ENCODE data around the gene PSMG1. TPM values are rescaled to one million over a fixed set of nuclear protein-coding genes. Genes with fewer than 3 reads are reported as not detected.

PSMG1 gene
- total and polyA plus RNA-seq, 2 donors (not counting 3 experiments of a cell fraction or from before 2014, with no cell fraction given) = 43.2 to 75.9 TPM

DNA sequence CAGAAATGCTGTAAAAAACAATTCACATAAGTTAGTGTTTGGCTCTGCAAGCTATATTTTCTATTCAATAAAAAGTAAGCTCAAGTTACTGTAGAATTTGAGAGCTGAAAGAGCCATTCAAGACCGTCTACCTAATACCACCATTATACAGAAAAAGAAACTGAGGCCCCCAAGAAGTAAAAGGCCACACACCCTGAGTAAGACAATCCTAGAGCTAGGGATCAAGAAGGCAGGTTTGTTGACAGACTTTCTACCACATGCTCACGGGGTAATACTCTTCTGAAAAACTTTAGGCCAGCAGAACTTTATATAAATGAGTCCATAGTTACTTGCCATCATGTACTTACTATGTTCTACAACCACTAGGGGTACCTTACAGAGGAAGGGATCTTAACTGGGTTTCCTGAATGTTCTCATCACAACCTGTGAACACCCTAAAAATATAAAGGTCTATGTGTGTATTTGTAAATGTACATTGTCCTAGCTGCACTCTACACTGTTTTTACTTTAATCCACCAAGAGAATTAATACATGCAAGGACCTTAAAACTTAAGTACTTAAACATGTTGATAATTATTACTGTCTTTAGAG lies 2.7 kb downstream of the PSMG1 start:
- TF ChIP-seq, protein P1, sequence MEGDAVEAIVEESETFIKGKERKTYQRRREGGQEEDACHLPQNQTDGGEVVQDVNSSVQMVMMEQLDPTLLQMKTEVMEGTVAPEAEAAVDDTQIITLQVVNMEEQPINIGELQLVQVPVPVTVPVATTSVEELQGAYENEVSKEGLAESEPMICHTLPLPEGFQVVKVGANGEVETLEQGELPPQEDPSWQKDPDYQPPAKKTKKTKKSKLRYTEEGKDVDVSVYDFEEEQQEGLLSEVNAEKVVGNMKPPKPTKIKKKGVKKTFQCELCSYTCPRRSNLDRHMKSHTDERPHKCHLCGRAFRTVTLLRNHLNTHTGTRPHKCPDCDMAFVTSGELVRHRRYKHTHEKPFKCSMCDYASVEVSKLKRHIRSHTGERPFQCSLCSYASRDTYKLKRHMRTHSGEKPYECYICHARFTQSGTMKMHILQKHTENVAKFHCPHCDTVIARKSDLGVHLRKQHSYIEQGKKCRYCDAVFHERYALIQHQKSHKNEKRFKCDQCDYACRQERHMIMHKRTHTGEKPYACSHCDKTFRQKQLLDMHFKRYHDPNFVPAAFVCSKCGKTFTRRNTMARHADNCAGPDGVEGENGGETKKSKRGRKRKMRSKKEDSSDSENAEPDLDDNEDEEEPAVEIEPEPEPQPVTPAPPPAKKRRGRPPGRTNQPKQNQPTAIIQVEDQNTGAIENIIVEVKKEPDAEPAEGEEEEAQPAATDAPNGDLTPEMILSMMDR (IDR thresholded peaks at IDR 0.05; ENCODE audit: extremely low read depth in 1 of 2, insufficient read depth in 1 of 2, low read depth in 1 of 2, low read length in 2 of 2) = peak; percentile 8 to 15
- TF ChIP-seq MYC (IDR thresholded peaks at IDR 0.05; ENCODE audit: low read depth, low read length) = no peak
- H3K79me2 ChIP-seq (ENCODE audit: control insufficient read depth, insufficient read depth, low read length) = peaks cover 36% of the 10 kb centered on the region
- no peak overlapping the region for H3K27ac ChIP-seq (ENCODE audit: insufficient read depth, low read depth, low read length)
- no peaks in the 10 kb centered on the region for H3K27me3 ChIP-seq (ENCODE audit: control insufficient read depth in 2 of 2, insufficient read depth in 2 of 2, low read length in 2 of 2)
- CTCF ChIA-PET = no interaction called here
- peak; percentile 7 for DNase-seq (ENCODE audit: low read depth, low spot score)
- intact Hi-C loops (cut with micrococcal nuclease) = loop anchor here (1.0 kb wide), 1 partner anchor 261 kb away; no protein-coding TSS in a partner anchor
- POLR2A ChIA-PET = no interaction called here
- BruUV-seq (replicated peaks) = no TSS peak
- H3K4me3 ChIP-seq (replicated peaks in 1 of 3; ENCODE audit: insufficient read depth in 1 of 3, low read depth in 1 of 3, low read length in 3 of 3) = no peak overlapping the region
- H3K9ac ChIP-seq (replicated peaks; ENCODE audit: extremely low read depth, insufficient read depth, low read length) = no peak overlapping the region
- peaks cover 26% of the 10 kb centered on the region for H3K4me1 ChIP-seq (ENCODE audit: control insufficient read depth, extremely low read depth, insufficient read depth, low read length)
- no peaks in the 10 kb centered on the region for H4K20me1 ChIP-seq (replicated peaks; ENCODE audit: control insufficient read depth, extremely low read depth, insufficient read depth, low read length)
- no peak overlapping the region for H2AFZ ChIP-seq (ENCODE audit: low read depth, low read length)
- dilution Hi-C loops (cut with MboI; ENCODE audit: extremely low pct_ligation_motif_present, low sequenced_read_pairs) = no loop called here
- H3K9me1 ChIP-seq (replicated peaks; ENCODE audit: control insufficient read depth, extremely low read depth, insufficient read depth, low read length) = no peaks in the 10 kb centered on the region
- no peak for FAIRE-seq
- no peak overlapping the region for H3K4me2 ChIP-seq (ENCODE audit: insufficient read depth, low read length)
- H3K9me3 ChIP-seq (replicated peaks; ENCODE audit: control insufficient read depth, insufficient read depth, low read length) = no peaks in the 10 kb centered on the region
- peaks cover 2% of the 10 kb centered on the region in 2 experiments for H3K36me3 ChIP-seq (ENCODE audit: control insufficient read depth in 2 of 2, extremely low read depth in 1 of 2, insufficient read depth in 2 of 2, low read length in 2 of 2)

DNA sequence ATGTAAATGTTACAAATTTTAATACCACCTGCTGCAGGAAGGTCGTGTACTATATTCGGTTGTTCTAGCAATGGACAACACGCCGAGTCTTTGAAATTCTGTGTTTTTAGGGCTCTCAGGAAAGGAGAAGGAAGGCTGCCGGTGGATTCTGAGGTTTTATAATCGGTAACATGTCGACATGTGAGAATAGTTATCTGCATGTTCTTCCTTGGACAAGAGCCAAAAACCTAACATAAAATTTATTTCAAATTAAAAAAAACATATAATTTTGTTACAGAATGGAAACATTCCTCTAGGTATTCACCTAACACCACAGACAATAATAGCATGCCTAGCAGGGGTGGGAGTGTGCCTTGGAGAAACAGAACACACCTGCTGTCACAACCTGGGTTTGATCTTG lies 4.8 kb downstream of the PSMG1 start:
- TF ChIP-seq MYC (IDR thresholded peaks at IDR 0.05; ENCODE audit: low read depth, low read length) = no peak
- no peak for TF ChIP-seq POLR2A (IDR thresholded peaks at IDR 0.05; ENCODE audit: low read depth, low read length)
- no peak for TF ChIP-seq FOS (IDR thresholded peaks at IDR 0.05; ENCODE audit: borderline replicate concordance, insufficient read depth, low read length)
- TF ChIP-seq EZH2 (IDR thresholded peaks at IDR 0.05; ENCODE audit: borderline replicate concordance, low read depth, low read length, severe bottlenecking) = no peak
- TF ChIP-seq JUN (IDR thresholded peaks at IDR 0.05; ENCODE audit: borderline replicate concordance, insufficient read depth, insufficient read length, low read depth) = no peak
- TF ChIP-seq, protein P2, sequence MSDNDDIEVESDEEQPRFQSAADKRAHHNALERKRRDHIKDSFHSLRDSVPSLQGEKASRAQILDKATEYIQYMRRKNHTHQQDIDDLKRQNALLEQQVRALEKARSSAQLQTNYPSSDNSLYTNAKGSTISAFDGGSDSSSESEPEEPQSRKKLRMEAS (IDR thresholded peaks at IDR 0.05; ENCODE audit: insufficient read depth, insufficient read length) = no peak
- TF ChIP-seq GATA2 (IDR thresholded peaks at IDR 0.05; ENCODE audit: insufficient read depth, insufficient read length, low read depth, low read length) = no peak
- Histone ChIP-seq H3K9ac (replicated peaks; ENCODE audit: extremely low read depth, insufficient read depth, low read length) (no peak overlapping the region), H3K9me3 (replicated peaks; ENCODE audit: control insufficient read depth, insufficient read depth, low read length) (no peaks in the 10 kb centered on the region), H3K27ac (ENCODE audit: insufficient read depth, low read depth, low read length) (no peak overlapping the region), H3K4me3 (replicated peaks in 1 of 3; ENCODE audit: insufficient read depth in 1 of 3, low read depth in 1 of 3, low read length in 3 of 3) (no peak overlapping the region), H3K4me2 (ENCODE audit: insufficient read depth, low read length) (no peak overlapping the region), H3K79me2 (ENCODE audit: control insufficient read depth, insufficient read depth, low read length) (peaks cover 38% of the 10 kb centered on the region), H4K20me1 (replicated peaks; ENCODE audit: control insufficient read depth, extremely low read depth, insufficient read depth, low read length) (no peaks in the 10 kb centered on the region), H3K4me1 (ENCODE audit: control insufficient read depth, extremely low read depth, insufficient read depth, low read length) (peaks cover 18% of the 10 kb centered on the region), H3K9me1 (replicated peaks; ENCODE audit: control insufficient read depth, extremely low read depth, insufficient read depth, low read length) (no peaks in the 10 kb centered on the region), H3K36me3 (ENCODE audit: control insufficient read depth in 2 of 2, extremely low read depth in 1 of 2, insufficient read depth in 2 of 2, low read length in 2 of 2) (peaks cover 2 to 5% of the 10 kb centered on the region in 2 experiments), H3K27me3 (ENCODE audit: control insufficient read depth in 2 of 2, insufficient read depth in 2 of 2, low read length in 2 of 2) (no peaks in the 10 kb centered on the region), H2AFZ (ENCODE audit: low read depth, low read length) (no peak overlapping the region)
- ChIA-PET POLR2A (no interaction called here), CTCF (no interaction called here)
- dilution Hi-C loops (cut with MboI; ENCODE audit: extremely low pct_ligation_motif_present, low sequenced_read_pairs) = no loop called here
- DNase-seq (ENCODE audit: low read depth, low spot score) (no peak), FAIRE-seq (no peak)
- intact Hi-C loops (cut with micrococcal nuclease) = loop anchor here (10.0 kb wide), 2 partner anchors 674 to 794 kb away; no protein-coding TSS in a partner anchor
- BruUV-seq (replicated peaks) = no TSS peak
